WI38 (cell line): Measurements from ENCODE around the gene HSPB3.

Experiments used
- H3K4me3 ChIP-seq: 2 replicates; pipeline ENCODE4 v1.5.1; 2011; ENCODE audit warnings: low read depth, mild to moderate bottlenecking, control low read depth, low read length
- TF ChIP-seq, protein P1 (sequence below): IDR thresholded peaks from 2 replicates; pipeline ENCODE4 v1.5.1; 2012; ENCODE audit warnings: low read depth, mild to moderate bottlenecking, control low read depth, low read length

The HSPB3 gene

DNA sequence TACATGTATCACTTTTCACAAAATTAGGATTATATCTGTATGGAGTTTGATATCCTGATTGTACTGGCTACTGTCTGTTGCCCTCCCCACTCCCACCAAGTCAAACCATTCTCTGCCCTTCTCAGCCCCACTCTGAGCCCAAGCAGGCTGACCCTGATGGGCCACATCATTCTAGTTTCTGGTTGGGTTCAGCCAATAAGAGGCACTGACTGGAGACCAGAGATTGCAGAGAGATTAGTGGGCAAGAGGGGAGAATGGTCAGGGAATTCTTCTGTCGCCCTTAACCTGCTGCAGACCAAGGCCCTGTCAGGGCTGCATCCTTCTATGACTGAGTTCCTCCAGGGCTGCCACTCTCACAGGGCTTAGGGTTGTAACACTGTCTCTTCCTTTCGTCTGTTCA, 2.7 kb downstream of the HSPB3 start:
- H3K4me3 ChIP-seq: no peak overlapping the region

DNA sequence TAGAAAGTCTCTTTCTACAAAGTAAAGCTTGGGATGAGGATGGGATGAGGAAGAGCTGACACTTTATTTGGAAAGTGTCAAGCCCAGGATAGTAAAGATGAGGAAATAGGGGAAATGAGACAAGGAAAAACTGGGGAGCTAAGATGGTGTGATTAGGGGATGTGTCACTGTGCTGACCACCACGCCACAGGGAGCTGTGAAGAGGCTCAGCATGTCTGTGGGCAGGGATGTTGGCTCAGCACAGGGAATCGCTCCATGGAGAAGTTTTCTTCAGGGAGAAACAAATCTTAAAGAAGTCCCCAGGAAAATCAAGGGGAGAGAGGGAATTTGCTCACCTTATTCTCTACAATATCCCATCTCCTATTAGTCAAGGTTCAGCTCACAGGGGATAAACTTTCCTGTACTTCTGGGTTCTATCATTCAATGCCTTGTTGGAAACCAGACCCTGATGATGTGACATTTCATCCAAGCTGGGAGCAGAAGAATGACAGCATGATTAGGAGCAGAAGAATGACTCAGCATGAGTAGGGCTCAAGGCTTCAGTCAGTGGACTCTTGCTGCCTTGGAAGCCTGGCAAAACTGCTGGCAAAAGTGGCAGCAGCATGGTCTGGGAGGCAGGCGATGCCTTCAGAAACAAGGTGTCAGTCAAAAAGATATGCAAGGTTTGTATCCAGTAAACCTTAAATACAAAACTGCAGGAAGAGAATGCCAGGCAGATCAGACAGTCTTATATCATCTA, 4.9 kb downstream of the HSPB3 start:
- no peak overlapping the region for H3K4me3 ChIP-seq
- TF ChIP-seq, protein P1, sequence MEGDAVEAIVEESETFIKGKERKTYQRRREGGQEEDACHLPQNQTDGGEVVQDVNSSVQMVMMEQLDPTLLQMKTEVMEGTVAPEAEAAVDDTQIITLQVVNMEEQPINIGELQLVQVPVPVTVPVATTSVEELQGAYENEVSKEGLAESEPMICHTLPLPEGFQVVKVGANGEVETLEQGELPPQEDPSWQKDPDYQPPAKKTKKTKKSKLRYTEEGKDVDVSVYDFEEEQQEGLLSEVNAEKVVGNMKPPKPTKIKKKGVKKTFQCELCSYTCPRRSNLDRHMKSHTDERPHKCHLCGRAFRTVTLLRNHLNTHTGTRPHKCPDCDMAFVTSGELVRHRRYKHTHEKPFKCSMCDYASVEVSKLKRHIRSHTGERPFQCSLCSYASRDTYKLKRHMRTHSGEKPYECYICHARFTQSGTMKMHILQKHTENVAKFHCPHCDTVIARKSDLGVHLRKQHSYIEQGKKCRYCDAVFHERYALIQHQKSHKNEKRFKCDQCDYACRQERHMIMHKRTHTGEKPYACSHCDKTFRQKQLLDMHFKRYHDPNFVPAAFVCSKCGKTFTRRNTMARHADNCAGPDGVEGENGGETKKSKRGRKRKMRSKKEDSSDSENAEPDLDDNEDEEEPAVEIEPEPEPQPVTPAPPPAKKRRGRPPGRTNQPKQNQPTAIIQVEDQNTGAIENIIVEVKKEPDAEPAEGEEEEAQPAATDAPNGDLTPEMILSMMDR: no peak

More for the DNA sequence above, 2.7 kb downstream of the HSPB3 start:
- TF ChIP-seq, protein P1: no peak

DNA sequence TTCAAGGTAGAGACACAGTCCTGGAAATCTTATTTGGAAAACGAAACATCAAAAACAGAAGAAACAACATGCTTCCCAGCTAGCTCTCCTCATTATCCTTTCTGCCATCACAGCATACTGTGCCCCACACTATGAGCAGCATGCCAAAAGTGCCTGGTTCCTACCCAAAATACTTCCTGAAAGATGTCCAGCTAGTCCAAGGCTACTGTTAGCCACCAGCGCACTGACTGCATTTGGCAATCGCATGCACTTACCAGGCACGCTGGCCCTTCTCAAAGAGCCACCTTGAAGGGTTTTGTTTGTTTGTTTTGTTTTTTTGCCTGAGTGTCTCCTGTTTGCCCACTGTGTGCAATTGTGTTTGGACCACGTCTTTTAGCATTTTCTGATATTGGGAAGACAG, 6.8 kb downstream of the HSPB3 start:
- TF ChIP-seq, protein P1: no peak
- no peak overlapping the region for H3K4me3 ChIP-seq

DNA sequence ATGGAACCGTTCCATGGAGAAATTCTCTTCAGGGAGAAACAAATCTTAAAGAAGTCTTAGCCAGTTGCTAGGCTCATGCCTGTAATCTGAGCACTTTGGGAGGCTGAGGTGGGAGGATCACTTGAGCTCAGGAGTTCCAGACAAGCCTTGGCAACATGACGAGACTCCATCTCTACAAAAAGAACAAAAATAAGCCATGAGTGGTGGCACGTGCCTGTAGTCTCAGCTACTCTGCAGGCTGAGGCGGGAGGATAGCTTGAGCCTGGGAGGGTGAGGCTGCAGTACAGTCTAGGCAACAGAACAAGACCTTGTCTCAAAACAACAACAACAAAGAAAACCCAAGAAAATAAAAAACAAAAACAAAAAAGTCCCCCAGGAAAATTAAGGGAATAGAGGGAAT, 8.2 kb downstream of the HSPB3 start:
- TF ChIP-seq, protein P1: no peak
- H3K4me3 ChIP-seq: no peak overlapping the region

DNA sequence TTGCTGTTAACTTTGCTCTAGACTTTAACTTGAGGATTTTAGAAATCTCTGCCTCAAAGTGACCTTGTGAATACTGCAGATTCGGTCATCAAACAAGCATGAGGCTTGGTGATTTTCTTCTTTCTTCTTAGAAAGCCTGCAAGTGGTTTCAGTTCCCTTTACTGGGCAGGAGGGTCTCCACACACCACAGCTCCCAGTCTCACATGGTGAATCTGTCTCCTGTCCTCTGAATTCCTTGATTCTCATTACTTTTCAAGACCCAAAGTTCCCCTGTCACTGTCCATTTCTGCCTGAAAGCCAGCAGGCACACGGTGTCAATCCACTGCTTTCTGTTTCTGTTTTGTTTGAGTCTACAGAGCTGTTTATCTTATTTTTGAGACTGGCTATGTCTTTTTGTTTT, 14.1 kb downstream of the HSPB3 start:
- peak overlapping the region; percentile 38 for H3K4me3 ChIP-seq
- TF ChIP-seq, protein P1: no peak

DNA sequence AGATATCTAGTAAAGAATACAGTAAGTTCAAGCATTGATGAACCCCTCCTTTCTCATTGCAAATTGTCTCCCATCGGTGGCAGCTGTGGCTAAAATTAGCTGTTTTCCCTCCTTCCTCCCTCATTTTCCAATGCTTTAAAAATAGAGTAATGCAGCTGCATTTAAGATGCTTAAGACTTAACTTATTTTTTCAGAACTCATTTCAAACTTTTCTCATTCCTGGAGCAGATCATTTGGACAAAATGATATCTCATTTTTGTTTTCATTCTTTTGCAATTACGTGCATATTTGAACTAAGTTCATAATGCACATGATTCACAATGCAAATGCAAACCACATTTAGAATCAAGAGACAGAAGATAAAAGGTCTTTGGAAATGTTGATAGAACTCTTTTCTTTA, 14.6 kb downstream of the HSPB3 start:
- H3K4me3 ChIP-seq: peak overlapping the region; percentile 38
- TF ChIP-seq, protein P1: no peak

DNA sequence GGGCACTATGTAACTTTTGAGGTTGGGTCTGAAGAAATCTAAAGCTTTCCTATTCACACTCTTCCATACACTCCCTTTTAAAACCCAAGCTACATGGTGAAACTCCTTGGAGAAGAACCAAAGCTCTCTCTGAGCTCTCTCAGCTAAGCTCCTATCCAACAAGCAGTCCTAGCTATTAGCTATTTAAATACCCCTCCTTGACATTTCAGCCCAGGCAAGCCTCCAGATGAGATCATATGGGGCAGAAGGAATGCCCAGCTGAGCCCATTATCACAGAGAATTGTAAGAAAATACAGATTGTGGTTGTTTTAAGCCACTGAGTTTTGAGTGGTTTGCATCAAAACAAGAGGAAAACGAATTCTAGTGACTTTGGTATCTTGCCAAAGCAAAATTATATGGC, 15.2 kb downstream of the HSPB3 start:
- TF ChIP-seq, protein P1: no peak
- peak overlapping the region; percentile 9; the same call in 1 of the 2 replicates for H3K4me3 ChIP-seq
